Adrenal gland (tissue), 12 donors: Measurements from ENCODE around the gene MAGI1. TPM values are rescaled to one million over a fixed set of nuclear protein-coding genes. Genes with fewer than 3 reads are reported as not detected.

ENCODE experiments used
- DNase-seq, 7 donors: peaks; one replicate each; pipeline ENCODE4 v3.0.0-alpha.2; 2019 to 2020
- H3K27ac ChIP-seq, 5 donors: fragments of 200-600 bp; sonication (generic) in 4 of 5; 1 replicate in 3 of 5; 2 replicates in 2 of 5; pipeline versions ENCODE4 v1.5.1 to v1.8.0; 2016 to 2020; ENCODE audit warnings: mild to moderate bottlenecking in 1 of 5
- H3K27me3 ChIP-seq: fragments of 200-600 bp; 2 replicates; pipeline ENCODE4 v1.8.0; 2021
- H3K36me3 ChIP-seq, 2 donors: fragments of 200-600 bp; replicated peaks in 1 of 2; 1 replicate in 1 of 2; 2 replicates in 1 of 2; pipeline versions ENCODE4 v1.5.1 to v1.8.0; 2018 to 2022
- H3K4me1 ChIP-seq, 2 donors: fragments of 200-600 bp; replicated peaks in 1 of 2; 1 replicate in 1 of 2; 2 replicates in 1 of 2; pipeline versions ENCODE4 v1.5.1 to v1.8.0; 2018 to 2021
- H3K4me3 ChIP-seq, 4 donors: fragments of 200-600 bp; sonication (generic) in 3 of 4; one replicate each; pipeline ENCODE4 v1.5.1; 2016 to 2018
- H3K9me3 ChIP-seq, 3 donors: fragments of 200-600 bp; sonication (generic) in 1 of 3; replicated peaks in 1 of 3; 1 replicate in 2 of 3; 2 replicates in 1 of 3; pipeline versions ENCODE4 v1.5.1 to v1.8.0; 2016 to 2021
- CTCF ChIP-seq, 6 experiments: fragments of 450-650 bp in 4 of 6; fragments of 200-600 bp in 2 of 6; sonication (generic) in 1 of 6; IDR thresholded peaks; 1 replicate in 5 of 6; 2 replicates in 1 of 6; pipeline versions ENCODE4 v1.5.1 to v1.8.0; 2016 to 2021; ENCODE audit warnings: antibody characterized with exemption in 6 of 6, mild to moderate bottlenecking in 2 of 6, moderate library complexity in 1 of 6
- POLR2A ChIP-seq, 2 donors: fragments of 450-650 bp; IDR thresholded peaks; one replicate each; pipeline ENCODE4 v1.6.1; 2017; ENCODE audit warnings: antibody characterized with exemption in 2 of 2, mild to moderate bottlenecking in 2 of 2, moderate library complexity in 1 of 2
- WGBS, 4 donors: extraction: QIAGEN DNeasy Blood & Tissue Kit in 2 of 4; methylation state at CpG; one replicate each; pipeline versions ENCODE4 v1.1.5 to v1.1.7; 2013 to 2017; 5-methylcytosine and 5-hydroxymethylcytosine counted together
- intact Hi-C, 2 donors: fragments of 100-400 bp; cut with DNase I; formaldehyde crosslinking; loops; one replicate each; pipeline versions ENCODE4 v1.14.1 to v1.15.0; 2022 to 2023
- polyA plus RNA-seq, 3 donors: library from polyadenylated mRNA; stranded (reverse); fragments of 200-250 nt in 2 of 3; fragments of 350-450 nt in 1 of 3; fragmentation: Illumina TruSeq in 1 of 3; extraction: RNeasy Lipid Tissue Mini Kit (QIAGEN cat#74804) in 1 of 3; gene quantifications; one replicate each; pipeline ENCODE4 v1.2.3, GENCODE V29; 2013 to 2014
- total RNA-seq, 9 donors: library from RNA; depleted of rRNA in 4 of 9; stranded (reverse); fragments of >200 nt in 4 of 9; fragments of 120-200 nt in 1 of 9; fragmentation: NEBNext Ultra II Directional in 1 of 9; extraction: Animal tissue kit (Norgen Biotek cat#: 25700) in 1 of 9; gene quantifications; one replicate each; pipeline versions ENCODE4 v1.1.0 to v1.2.4, GENCODE V29; 2013 to 2023
- donor health status: healthy with polysubstance abuse.
- donor health status: Bipolar disorder and iron deficiency.
- donor health status: DM: yes; HTN: yes; CAD: no.
- donor health status: DM: no; HTN: no; CAD: no.
- donor health status: DM: no; HTN: no; CAD: no.
- donor health status: DM: yes; HTN: yes; CAD: no.

The MAGI1 gene
- total and polyA plus RNA-seq, 12 donors, result 4.8 to 31.6 (median 18.5) TPM

- intact Hi-C loops, result no loop called here
- no peaks in the 10 kb centered on the region for H3K36me3 ChIP-seq
- WGBS, 4 donors, result 51 to 65% (median 58%) methylated on average over 3 to 6 of the region's 6 CpGs
- H3K9me3 ChIP-seq, result no peaks in the 10 kb centered on the region
- DNase-seq, result peak in 5 of 7 donors; percentile 13 to 54 (median 24)
- TF ChIP-seq CTCF (IDR thresholded peaks at IDR 0.05), result no peak
- no peak for TF ChIP-seq POLR2A (IDR thresholded peaks at IDR 0.05)
- no peak overlapping the region for H3K4me3 ChIP-seq
- H3K27ac ChIP-seq, result no peak overlapping the region
- H3K27me3 ChIP-seq, result no peaks in the 10 kb centered on the region
- H3K4me1 ChIP-seq, result peaks cover 0 to 11% of the 10 kb centered on the region in 2 donors
Measured at GRCh38 chr3:65714134-65714533, 324.6 kb downstream of the MAGI1 start.

- intact Hi-C loops, result no loop called here
- H3K9me3 ChIP-seq, result no peaks in the 10 kb centered on the region
- peaks cover 0 to 11% of the 10 kb centered on the region in 2 donors for H3K4me1 ChIP-seq
- H3K4me3 ChIP-seq, result no peak overlapping the region
- no peak for DNase-seq
- no peak for TF ChIP-seq POLR2A (IDR thresholded peaks at IDR 0.05)
- TF ChIP-seq CTCF (IDR thresholded peaks at IDR 0.05), result no peak
- H3K36me3 ChIP-seq, result no peaks in the 10 kb centered on the region
- H3K27ac ChIP-seq, result no peak overlapping the region
- WGBS, 4 donors, result 69 to 84% (median 84%) methylated on average over 1 of the region's 1 CpG
- no peaks in the 10 kb centered on the region for H3K27me3 ChIP-seq
Measured at GRCh38 chr3:65713016-65713415, 325.7 kb downstream of the MAGI1 start.

- Histone ChIP-seq H3K4me1 (peaks cover 0 to 11% of the 10 kb centered on the region in 2 donors), H3K27me3 (no peaks in the 10 kb centered on the region), H3K36me3 (no peaks in the 10 kb centered on the region), H3K9me3 (no peaks in the 10 kb centered on the region), H3K27ac (no peak overlapping the region), H3K4me3 (no peak overlapping the region)
- 68 to 81% (median 71%) methylated on average over 5 of the region's 5 CpGs for WGBS, 4 donors
- TF ChIP-seq POLR2A (IDR thresholded peaks at IDR 0.05) (no peak), CTCF (IDR thresholded peaks at IDR 0.05) (no peak)
- intact Hi-C loops, result no loop called here
- no peak for DNase-seq
Measured at GRCh38 chr3:65712140-65712539, 326.6 kb downstream of the MAGI1 start.

- intact Hi-C loops, result no loop called here
- Histone ChIP-seq H3K27me3 (no peaks in the 10 kb centered on the region), H3K36me3 (no peaks in the 10 kb centered on the region), H3K9me3 (no peaks in the 10 kb centered on the region), H3K27ac (no peak overlapping the region), H3K4me3 (no peak overlapping the region), H3K4me1 (no peaks in the 10 kb centered on the region)
- TF ChIP-seq POLR2A (IDR thresholded peaks at IDR 0.05), result no peak
- no peak for DNase-seq
- WGBS, 4 donors, result 84 to 91% (median 88%) methylated on average over 7 to 13 of the region's 13 CpGs
Measured at GRCh38 chr3:65706776-65707568, 331.7 kb downstream of the MAGI1 start.

- no peaks in the 10 kb centered on the region for H3K4me1 ChIP-seq
- no peak for TF ChIP-seq CTCF (IDR thresholded peaks at IDR 0.05)
- no peak for TF ChIP-seq POLR2A (IDR thresholded peaks at IDR 0.05)
- H3K27me3 ChIP-seq, result no peaks in the 10 kb centered on the region
- H3K4me3 ChIP-seq, result no peak overlapping the region
- H3K36me3 ChIP-seq, result no peaks in the 10 kb centered on the region
- no peak for DNase-seq
- 81 to 94% (median 89%) methylated on average over 4 of the region's 4 CpGs for WGBS, 4 donors
- intact Hi-C loops, result no loop called here
- H3K27ac ChIP-seq, result no peak overlapping the region
- H3K9me3 ChIP-seq, result no peaks in the 10 kb centered on the region
Measured at GRCh38 chr3:65706301-65706700, 332.4 kb downstream of the MAGI1 start.
